NCI-H2196 (cell line): ENCODE results near the gene OSCAR.

ENCODE experiments used
- DNase-seq: peaks from one replicate; lab custom pipeline; 2025; ENCODE audit not compliant: unreplicated experiment; lab: John Stamatoyannopoulos, UW

The OSCAR gene

GRCh38 chr19:54100561-54100960 is at the start of gene OSCAR:
Gene OSCAR (minus strand): TSS chr19:54100803. CDS start chr19:54100792, 11 bp downstream.
- no peak for DNase-seq

DNA sequence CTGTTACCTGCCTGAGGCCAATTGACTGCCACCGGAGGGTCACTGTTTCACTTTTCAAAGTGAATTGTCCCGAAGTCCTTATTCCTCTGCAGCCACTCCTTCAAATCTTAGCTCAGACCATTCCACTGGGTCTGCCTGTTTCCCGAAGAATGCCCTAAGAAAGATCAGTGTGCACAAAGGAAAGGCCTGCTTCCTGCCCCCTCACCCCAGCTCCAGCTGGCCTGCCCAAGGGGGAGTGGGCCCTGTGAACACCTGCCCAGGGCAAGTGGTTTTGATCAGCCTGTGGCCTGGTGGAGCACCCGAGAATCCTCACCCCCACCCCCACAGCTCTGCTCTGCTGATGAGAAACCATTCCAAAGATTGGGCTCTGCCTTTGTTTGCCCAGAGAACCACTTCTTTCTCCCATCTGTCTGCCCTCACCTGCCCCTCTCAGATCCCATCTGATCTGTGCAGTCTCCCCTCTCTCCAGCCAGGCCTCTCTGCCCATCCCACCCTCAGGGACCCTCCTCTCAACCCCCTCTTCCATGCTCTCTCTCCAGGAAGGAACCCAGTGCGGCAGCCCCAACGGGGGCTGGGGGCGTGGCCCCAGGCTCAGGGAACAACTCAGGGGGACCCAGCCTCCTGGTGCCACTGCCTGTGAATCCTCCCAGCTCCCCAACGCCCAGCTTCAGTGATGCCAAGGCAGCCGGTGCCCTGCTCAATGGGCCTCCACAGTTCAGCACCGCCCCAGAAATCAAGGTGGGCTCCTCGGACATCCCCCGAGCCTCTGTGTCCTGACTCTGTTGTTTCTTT is 48.6 kb upstream of the OSCAR start:
- DNase-seq = no peak

- no peak for DNase-seq
These were observed 47.6 kb upstream of the OSCAR start for GRCh38 chr19:54148158-54148557.

DNA sequence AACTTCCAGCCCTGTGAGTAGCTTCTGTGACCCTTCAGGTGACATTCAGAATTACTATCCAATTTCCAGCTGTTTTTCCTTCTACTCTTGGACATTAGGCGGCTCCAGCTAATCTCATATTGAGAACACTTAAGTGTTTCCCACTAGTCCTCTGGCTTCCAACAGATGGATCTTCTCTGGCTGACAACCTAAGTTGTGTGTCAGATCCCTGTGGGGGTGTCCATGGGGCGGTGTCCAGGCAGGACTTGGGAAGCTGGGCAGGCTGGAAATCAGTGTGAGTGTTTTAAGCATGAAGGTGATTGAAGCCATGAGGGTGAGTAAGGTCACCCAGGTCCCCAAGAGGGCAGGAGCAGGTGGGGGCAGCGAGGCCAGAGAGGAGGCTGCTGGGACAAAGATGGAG is 47.1 kb upstream of the OSCAR start:
- no peak for DNase-seq

DNA sequence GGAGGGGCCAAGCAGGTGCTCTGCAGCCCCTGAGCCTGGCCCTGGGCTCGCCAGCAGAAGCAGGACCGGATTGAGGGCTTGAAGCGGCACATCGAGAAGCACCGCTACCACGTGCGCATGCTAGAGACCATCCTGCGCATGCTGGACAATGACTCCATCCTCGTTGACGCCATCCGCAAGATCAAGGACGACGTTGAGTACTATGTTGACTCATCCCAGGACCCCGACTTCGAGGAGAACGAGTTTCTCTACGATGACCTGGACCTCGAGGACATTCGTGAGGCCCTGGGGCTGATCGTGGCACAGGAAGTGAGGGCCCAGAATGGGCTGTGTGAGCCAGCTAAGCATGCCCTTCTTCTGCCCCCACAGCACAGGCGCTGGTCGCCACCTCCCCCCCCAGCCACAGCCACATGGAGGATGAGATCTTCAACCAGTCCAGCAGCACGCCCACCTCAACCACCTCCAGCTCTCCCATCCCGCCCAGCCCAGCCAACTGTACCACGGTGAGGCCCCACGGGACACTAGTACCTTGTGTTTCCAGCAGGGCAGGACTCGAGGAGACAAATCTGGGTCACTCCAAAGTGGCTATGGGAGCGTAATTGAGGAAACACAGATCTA is 45.0 kb upstream of the OSCAR start:
- no peak for DNase-seq

GRCh38 chr19:54142166-54142780 is 41.7 kb upstream of the OSCAR start:
- DNase-seq = no peak

DNA sequence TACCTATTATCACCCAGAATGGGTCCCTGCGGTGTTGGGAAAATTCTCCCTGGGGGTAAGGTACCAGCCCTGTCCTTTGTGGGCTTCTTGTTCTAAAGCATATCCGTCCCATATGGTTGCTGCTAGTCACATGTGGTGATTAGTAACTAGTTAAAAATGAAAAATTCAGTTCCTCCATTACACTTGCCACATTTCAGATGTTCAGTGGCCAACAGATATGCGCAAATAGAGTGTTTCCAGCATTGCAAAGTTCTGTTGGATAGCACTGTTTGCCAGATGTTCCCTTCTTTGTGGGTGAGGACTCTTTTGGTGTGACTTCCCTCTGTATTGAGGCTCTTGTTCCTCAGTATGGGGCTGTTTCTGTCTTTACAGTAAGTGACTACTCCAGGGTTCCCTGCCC is 40.8 kb upstream of the OSCAR start:
- no peak for DNase-seq

DNA sequence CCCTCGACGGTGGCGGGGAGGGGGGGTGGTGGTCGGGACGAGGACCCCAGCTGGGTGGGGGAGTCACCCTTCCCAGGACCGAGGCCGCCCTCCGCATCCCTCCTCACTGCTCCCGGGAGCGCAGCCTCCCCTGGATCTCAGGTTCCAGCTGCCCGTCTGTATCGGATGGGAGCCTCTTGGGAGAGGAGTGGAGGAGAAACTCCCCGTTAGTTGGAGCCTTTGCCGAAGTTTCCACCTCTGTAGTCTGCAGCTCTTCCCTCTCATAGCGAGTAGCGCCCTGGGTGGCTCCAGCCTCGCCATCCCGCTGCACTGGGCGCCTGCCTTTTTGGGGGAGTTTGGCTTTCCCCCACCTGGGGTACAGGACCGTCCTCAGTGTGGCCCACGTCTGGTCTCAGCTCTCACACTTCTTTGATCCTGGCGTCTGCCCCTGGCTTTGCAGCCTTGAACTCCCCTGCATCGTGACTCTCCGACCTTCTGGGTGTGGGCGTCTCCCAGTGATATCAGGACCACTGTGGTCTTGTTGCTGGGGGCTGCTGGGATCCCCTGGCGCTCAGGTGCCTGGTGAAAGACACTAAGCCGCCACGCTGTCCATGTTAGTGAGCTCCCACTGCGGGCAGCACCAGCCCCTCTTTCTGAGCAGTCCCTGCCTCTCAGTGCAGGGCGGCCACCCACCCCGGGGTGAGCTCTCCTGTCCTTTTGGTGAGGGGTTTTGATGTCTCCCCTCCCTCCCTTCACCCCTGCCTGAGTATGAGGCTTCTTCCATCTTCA is 38.1 kb upstream of the OSCAR start:
- no peak for DNase-seq

DNA sequence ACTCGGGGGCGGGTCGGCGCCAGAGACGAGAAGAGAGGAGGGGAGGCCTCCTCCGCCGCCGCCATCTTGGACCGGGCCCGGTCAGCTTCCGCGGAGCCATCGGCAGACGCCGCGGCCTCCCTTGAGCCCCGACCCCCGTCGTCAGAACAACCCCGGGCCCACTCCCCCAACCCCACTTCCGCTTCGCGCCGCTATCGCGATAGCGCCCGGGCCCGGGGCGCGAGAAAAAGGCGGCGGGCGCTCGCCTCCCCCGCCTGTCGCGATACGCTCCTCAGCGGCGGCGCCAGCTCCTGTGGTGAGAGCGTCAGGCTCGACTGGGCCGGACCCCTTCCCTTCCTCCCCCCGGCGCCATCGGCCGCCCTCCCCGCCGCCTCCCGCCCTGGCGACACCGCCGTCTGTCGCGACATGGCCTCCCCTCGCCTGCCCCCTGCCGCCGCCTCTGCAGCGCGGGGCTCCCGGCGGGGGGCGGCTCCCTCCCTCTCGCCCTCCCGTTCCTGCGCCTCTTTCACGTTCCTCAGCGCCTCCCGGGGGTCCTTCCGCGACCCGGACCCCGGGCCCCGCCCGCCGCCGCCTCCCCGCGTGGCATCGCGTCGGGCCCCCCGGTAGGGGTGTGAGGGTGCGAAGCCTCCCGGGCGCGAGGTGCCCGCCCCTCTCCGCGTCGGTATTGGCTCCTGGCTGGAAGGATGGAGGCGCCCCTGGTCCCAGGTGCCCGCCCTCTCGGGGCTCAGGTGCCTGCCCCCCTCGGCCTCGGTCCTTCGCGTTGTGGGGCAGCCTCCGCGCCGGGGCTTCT is 37.3 kb upstream of the OSCAR start, which contains the start of gene CNOT3:
CNOT3 (plus strand) TSS at position 64 of the 790 bp plus-strand sequence. CDS start 5,217 bp downstream, outside the sequence.
- no peak for DNase-seq

GRCh38 chr19:54136864-54137698 is 36.5 kb upstream of the OSCAR start:
- DNase-seq = peak; percentile 100

GRCh38 chr19:54136086-54136863 is 35.7 kb upstream of the OSCAR start:
- no peak for DNase-seq

GRCh38 chr19:54133957-54134590 is 33.5 kb upstream of the OSCAR start:
- DNase-seq = no peak

DNA sequence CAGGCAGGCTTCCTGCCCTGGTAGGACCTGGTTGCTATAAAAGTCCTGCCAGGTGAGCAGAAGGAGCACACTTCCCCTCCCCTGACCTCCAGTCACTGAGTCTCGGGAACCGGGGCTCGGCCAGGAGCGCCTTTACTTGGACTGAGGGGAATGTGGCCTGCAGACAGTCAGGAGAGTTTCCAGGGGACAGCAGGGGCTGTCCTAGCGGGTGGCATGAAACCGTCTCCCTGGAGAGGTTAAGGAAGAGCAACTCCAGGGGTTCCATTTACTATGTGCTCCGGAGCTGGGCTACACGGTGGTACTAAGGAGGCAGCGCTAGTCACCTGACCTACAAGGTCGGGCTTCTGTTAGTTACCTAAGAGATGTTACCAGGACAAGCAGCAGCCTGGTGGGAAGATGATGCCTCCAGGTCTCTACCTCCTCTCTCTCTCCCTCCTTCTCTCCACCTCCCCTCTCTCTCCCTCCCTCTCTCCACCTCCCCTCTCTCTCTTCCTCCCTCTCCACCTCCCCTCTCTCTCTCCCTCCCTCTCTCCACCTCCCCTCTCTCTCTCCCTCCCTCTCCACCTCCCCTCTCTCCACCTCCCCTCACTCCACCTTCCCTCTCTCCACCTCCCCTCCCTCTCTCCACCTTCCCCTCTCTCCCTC is 32.8 kb upstream of the OSCAR start:
- peak; percentile 80 for DNase-seq

DNA sequence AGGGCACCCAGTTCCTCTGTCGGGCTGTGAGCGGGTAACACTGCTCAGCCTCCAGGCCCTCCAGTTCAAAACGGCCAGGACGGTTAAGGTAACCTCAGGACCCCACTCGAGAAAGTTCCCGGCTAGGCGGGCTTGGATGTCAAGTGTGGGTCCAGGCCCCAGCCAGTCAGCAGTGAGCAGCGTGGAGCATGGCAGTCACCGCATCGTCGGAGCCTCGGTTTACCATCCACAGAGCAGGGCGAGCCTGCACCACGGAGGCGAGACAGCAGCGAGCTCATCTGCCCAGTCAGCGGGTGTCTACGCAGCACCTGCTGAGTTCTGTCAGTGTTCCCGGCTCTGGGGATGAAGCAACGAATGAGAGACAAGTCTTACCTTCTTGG is 29.0 kb upstream of the OSCAR start:
- no peak for DNase-seq

GRCh38 chr19:54128796-54129616 is 28.4 kb upstream of the OSCAR start:
- DNase-seq = no peak

DNA sequence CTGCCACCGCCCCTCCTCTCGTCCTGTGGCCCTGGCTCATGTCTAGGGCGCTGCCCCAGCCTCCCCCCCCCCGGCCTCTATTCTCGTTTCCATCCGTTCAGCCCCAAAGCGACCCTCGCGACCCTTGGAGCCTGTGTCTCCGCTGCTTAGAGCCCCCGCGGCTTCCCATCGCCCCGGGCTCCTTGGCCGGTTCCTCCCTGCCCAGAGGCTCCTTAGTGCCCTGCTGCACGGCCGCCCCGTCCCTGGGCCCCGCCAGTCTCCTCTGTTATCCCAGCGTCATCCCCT is 27.8 kb upstream of the OSCAR start:
- no peak for DNase-seq

- no peak for DNase-seq
These were observed 27.3 kb upstream of the OSCAR start for GRCh38 chr19:54127688-54128440.
